ENCODE measurements around the gene SZRD1. TPM values are rescaled to one million over a fixed set of nuclear protein-coding genes. Genes with fewer than 3 reads are reported as not detected.

Gene SZRD1
- total RNA-seq, 3 donors from 2014 or later, result 59.0 to 77.4 (median 61.3) TPM

DNA sequence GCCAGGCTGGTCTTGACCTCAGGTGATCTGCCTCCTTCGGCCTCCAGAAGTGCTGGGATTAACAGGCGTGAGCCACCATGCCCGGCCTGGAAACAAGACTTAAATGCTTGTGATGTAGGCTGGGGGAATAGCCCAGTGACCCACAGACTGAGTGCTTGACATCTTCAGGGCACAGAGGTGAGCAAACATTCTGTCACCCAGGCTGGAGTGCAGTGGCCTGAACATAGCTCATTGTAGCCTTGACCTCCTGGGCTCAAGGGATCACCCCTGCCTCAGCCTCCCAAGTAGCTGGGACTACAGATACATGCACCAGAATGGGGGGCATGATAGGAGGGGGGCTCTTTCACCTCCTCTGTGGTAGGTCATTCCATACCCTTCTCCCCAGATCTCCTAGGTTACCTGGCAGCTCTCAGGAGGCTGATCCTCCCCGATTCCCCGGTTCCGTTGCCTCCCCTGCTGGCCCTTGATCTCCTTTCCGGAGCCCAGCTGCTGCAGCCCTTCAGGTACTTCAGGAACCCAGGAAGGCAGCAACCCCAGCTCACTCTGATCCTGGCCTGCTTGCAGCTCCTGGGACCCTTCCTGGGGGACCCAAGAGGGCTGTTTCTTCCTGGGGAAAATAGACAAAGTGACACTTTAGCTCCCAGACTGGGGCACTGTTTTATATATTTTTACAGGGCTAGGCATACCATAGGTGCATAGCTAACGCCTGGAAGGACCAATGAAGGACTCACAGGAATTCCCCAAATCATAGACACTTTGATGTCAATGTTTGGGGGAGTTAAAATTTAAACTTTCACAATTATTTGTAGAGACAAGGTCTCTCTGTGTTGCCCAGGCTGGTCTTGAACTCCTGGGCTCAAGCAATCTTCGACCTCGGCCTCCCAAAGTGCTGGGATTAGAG lies 58.3 kb downstream of the SZRD1 start:
- Histone ChIP-seq H3K4me3 (no peak overlapping the region), H3K4me1 (no peaks in the 10 kb centered on the region), H3K27ac (no peak overlapping the region), H3K27me3 (no peaks in the 10 kb centered on the region), H3K36me3 (no peaks in the 10 kb centered on the region), H3K9me3 (no peaks in the 10 kb centered on the region)
- no peak for TF ChIP-seq POLR2AphosphoS5 (IDR thresholded peaks at IDR 0.05)
- no peak for TF ChIP-seq POLR2A (IDR thresholded peaks at IDR 0.05)
- no peak for TF ChIP-seq CTCF (IDR thresholded peaks at IDR 0.05)
- no peak for DNase-seq (ENCODE audit: low spot score in 2 of 2)
- intact Hi-C loops (cut with DNase I; ENCODE audit: low total_unique reads), result no loop called here

DNA sequence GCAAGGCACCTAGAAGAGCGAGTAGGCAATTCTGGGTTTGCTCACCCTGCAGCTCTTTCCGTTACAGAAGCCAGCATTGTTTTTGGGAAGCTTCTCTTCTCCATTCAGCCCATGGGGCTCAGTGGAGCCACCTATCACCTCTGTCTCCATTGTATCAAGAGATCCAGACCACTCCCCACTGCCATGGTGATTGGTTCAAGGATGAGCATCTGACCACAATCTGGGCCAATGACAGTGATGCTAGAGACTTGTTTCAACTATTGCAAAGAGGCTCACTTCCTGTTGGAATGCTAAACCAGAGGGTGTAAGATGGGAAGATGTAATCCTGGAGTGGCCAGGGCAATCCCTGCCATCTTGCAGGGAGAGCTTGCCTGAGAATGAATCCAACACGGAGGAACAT lies 63.6 kb downstream of the SZRD1 start:
- Histone ChIP-seq H3K27ac (no peak overlapping the region), H3K36me3 (no peaks in the 10 kb centered on the region), H3K27me3 (no peaks in the 10 kb centered on the region), H3K9me3 (no peaks in the 10 kb centered on the region), H3K4me1 (no peaks in the 10 kb centered on the region), H3K4me3 (no peak overlapping the region)
- no peak for TF ChIP-seq CTCF (IDR thresholded peaks at IDR 0.05)
- no peak for TF ChIP-seq POLR2A (IDR thresholded peaks at IDR 0.05)
- TF ChIP-seq POLR2AphosphoS5 (IDR thresholded peaks at IDR 0.05), result no peak
- DNase-seq (ENCODE audit: low spot score in 2 of 2), result no peak
- intact Hi-C loops (cut with DNase I; ENCODE audit: low total_unique reads), result no loop called here

GRCh38 chr1:16433030-16433429 lies 66.0 kb downstream of the SZRD1 start:
- H3K4me3 ChIP-seq, result no peak overlapping the region
- TF ChIP-seq CTCF (IDR thresholded peaks at IDR 0.05), result no peak
- no peak for TF ChIP-seq POLR2A (IDR thresholded peaks at IDR 0.05)
- no peak for TF ChIP-seq POLR2AphosphoS5 (IDR thresholded peaks at IDR 0.05)
- intact Hi-C loops (cut with DNase I; ENCODE audit: low total_unique reads), result no loop called here
- H3K4me1 ChIP-seq, result no peaks in the 10 kb centered on the region
- H3K9me3 ChIP-seq, result no peaks in the 10 kb centered on the region
- no peaks in the 10 kb centered on the region for H3K27me3 ChIP-seq
- DNase-seq (ENCODE audit: low spot score in 2 of 2), result no peak
- no peaks in the 10 kb centered on the region for H3K36me3 ChIP-seq
- no peak overlapping the region for H3K27ac ChIP-seq

DNA sequence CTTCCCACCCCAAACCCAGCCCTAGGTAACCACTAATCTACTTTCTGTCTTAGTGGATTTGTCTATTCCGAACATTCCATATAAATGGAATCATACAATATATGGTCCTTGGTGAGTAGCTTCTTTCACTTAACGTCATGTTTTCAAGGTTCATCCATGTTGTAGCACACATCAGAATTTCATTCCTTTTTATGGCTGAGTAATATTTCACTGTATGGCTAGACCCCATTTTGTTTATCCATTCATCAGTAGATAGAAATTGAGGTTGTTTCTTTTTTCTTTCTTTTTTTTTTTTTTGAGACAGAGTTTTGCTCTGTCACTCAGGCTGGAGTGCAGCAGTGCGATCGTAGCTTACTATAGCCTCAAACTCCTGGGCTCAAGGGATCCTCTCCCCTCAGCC lies 67.0 kb downstream of the SZRD1 start:
- no peak overlapping the region for H3K4me3 ChIP-seq
- intact Hi-C loops (cut with DNase I; ENCODE audit: low total_unique reads), result no loop called here
- TF ChIP-seq CTCF (IDR thresholded peaks at IDR 0.05) (no peak), POLR2A (IDR thresholded peaks at IDR 0.05) (no peak), POLR2AphosphoS5 (IDR thresholded peaks at IDR 0.05) (no peak)
- no peaks in the 10 kb centered on the region for H3K36me3 ChIP-seq
- no peaks in the 10 kb centered on the region for H3K4me1 ChIP-seq
- no peak overlapping the region for H3K27ac ChIP-seq
- no peak for DNase-seq (ENCODE audit: low spot score in 2 of 2)
- no peaks in the 10 kb centered on the region for H3K9me3 ChIP-seq
- H3K27me3 ChIP-seq, result no peaks in the 10 kb centered on the region

- H3K27ac ChIP-seq, result no peak overlapping the region
- no peaks in the 10 kb centered on the region for H3K9me3 ChIP-seq
- no peaks in the 10 kb centered on the region for H3K4me1 ChIP-seq
- DNase-seq (ENCODE audit: low spot score in 2 of 2), result no peak
- no peaks in the 10 kb centered on the region for H3K36me3 ChIP-seq
- H3K27me3 ChIP-seq, result no peaks in the 10 kb centered on the region
- no peak overlapping the region for H3K4me3 ChIP-seq
- intact Hi-C loops (cut with DNase I; ENCODE audit: low total_unique reads), result no loop called here
- TF ChIP-seq POLR2A (IDR thresholded peaks at IDR 0.05) (no peak), POLR2AphosphoS5 (IDR thresholded peaks at IDR 0.05) (no peak), CTCF (IDR thresholded peaks at IDR 0.05) (no peak)
Measured at GRCh38 chr1:16434501-16434900, 67.5 kb downstream of the SZRD1 start.

Data from breast epithelium (tissue), 4 donors.